SK-N-SH treated with all-trans-retinoic acid at 6 μM for 48 hours (cell line): ENCODE results near the gene PAQR9.
A peak's percentile ranks its signal among the peaks of the same experiment; 100 is the strongest.

Experiments
- ATAC-seq: fragments of 200-7000 bp; cut with Tn5 transposase; 3 replicates; pipeline ENCODE4 v1.9.1; 2020; ENCODE audit warnings: mild to moderate bottlenecking, moderate library complexity
- BACH2 ChIP-seq: fragments of 250-450 bp; sonication (Bioruptor Pico); IDR thresholded peaks from 2 replicates; pipeline ENCODE4 v1.9.0; 2021; ENCODE audit warnings: mild to moderate bottlenecking, borderline replicate concordance
- CREB5 ChIP-seq: fragments of 250-450 bp; sonication (Bioruptor Pico); IDR thresholded peaks from 2 replicates; pipeline ENCODE4 v1.5.1; 2020; ENCODE audit warnings: low read depth, mild to moderate bottlenecking, moderate library complexity
- CSDC2 ChIP-seq: fragments of 250-450 bp; sonication (Bioruptor Pico); IDR thresholded peaks from 2 replicates; pipeline ENCODE4 v1.5.0; 2020; ENCODE audit warnings: mild to moderate bottlenecking, moderate library complexity
- CSRNP3 ChIP-seq: fragments of 250-450 bp; sonication (Bioruptor Pico); IDR thresholded peaks from 2 replicates; pipeline ENCODE4 v1.5.1; 2021; ENCODE audit warnings: mild to moderate bottlenecking, moderate library complexity
- ESRRG ChIP-seq: fragments of 250-450 bp; sonication (Bioruptor Pico); IDR thresholded peaks from 2 replicates; pipeline ENCODE4 v1.6.1; 2021; ENCODE audit warnings: mild to moderate bottlenecking
- PATZ1 ChIP-seq: fragments of 250-450 bp; sonication (Bioruptor Pico); IDR thresholded peaks from 2 replicates; pipeline ENCODE4 v1.8.0; 2020; ENCODE audit warnings: mild to moderate bottlenecking, moderate library complexity, borderline replicate concordance
- POU6F1 ChIP-seq: fragments of 250-450 bp; sonication (Bioruptor Pico); IDR thresholded peaks from 2 replicates; pipeline ENCODE4 v1.8.0; 2021; ENCODE audit warnings: low read depth, mild to moderate bottlenecking, moderate library complexity, borderline replicate concordance
- PPARA ChIP-seq: fragments of 250-450 bp; sonication (Bioruptor Pico); IDR thresholded peaks from 2 replicates; pipeline ENCODE4 v1.5.0; 2020; ENCODE audit warnings: mild to moderate bottlenecking, borderline replicate concordance
- SNAI2 ChIP-seq: fragments of 250-450 bp; sonication (Bioruptor Pico); IDR thresholded peaks from 2 replicates; pipeline ENCODE4 v1.5.0; 2020; ENCODE audit warnings: mild to moderate bottlenecking, moderate library complexity
- TCF4 ChIP-seq: fragments of 250-450 bp; sonication (Bioruptor Pico); IDR thresholded peaks from 2 replicates; pipeline ENCODE4 v1.8.0; 2021; ENCODE audit warnings: mild to moderate bottlenecking, moderate library complexity, borderline replicate concordance
- TSHZ2 ChIP-seq: fragments of 250-450 bp; sonication (Bioruptor Pico); IDR thresholded peaks from 2 replicates; pipeline ENCODE4 v1.5.0; 2020; ENCODE audit warnings: mild to moderate bottlenecking, moderate library complexity
- ZC3H10 ChIP-seq: fragments of 250-450 bp; sonication (Bioruptor Pico); IDR thresholded peaks from 2 replicates; pipeline ENCODE4 v1.5.1; 2021; ENCODE audit warnings: mild to moderate bottlenecking, moderate library complexity
- ZFP3 ChIP-seq: fragments of 250-450 bp; sonication (Bioruptor Pico); IDR thresholded peaks from 2 replicates; pipeline ENCODE4 v1.5.0; 2020; ENCODE audit warnings: mild to moderate bottlenecking, moderate library complexity
- ZNF70 ChIP-seq: fragments of 450-650 bp; formaldehyde crosslinking; IDR thresholded peaks from 2 replicates; pipeline ENCODE4 v1.5.0; 2020; ENCODE audit warnings: mild to moderate bottlenecking, moderate library complexity
- ZNF8 ChIP-seq: fragments of 450-650 bp; formaldehyde crosslinking; IDR thresholded peaks from 2 replicates; pipeline ENCODE4 v1.5.0; 2020; ENCODE audit warnings: mild to moderate bottlenecking, moderate library complexity

PAQR9 gene

GRCh38 chr3:142977399-142977728, 13.9 kb upstream of the PAQR9 start:
- TF ChIP-seq CSDC2 (CRISPR knock-in tag) = no peak
- TF ChIP-seq ZC3H10 (CRISPR knock-in tag) = no peak
- no peak for TF ChIP-seq ZFP3 (CRISPR knock-in tag)
- no peak for TF ChIP-seq ESRRG (CRISPR knock-in tag)
- TF ChIP-seq PPARA = no peak
- TF ChIP-seq SNAI2 (CRISPR knock-in tag) = no peak
- no peak for TF ChIP-seq CREB5 (CRISPR knock-in tag)
- TF ChIP-seq BACH2 = no peak
- TF ChIP-seq CSRNP3 (CRISPR knock-in tag) = no peak
- no peak for TF ChIP-seq TSHZ2 (CRISPR knock-in tag)
- TF ChIP-seq TCF4 (CRISPR knock-in tag) = no peak
- no peak for TF ChIP-seq PATZ1 (CRISPR knock-in tag)
- no peak for TF ChIP-seq ZNF70 (CRISPR knock-in tag)
- no peak for TF ChIP-seq POU6F1 (CRISPR knock-in tag)
- no peak for ATAC-seq

GRCh38 chr3:142976621-142977398, 13.3 kb upstream of the PAQR9 start:
- TF ChIP-seq ZNF8 (no peak), CREB5 (CRISPR knock-in tag) (peak; percentile 78), TSHZ2 (CRISPR knock-in tag) (peak; percentile 68; the same call in 1 of the 2 replicates), TCF4 (CRISPR knock-in tag) (peak; percentile 23; the same call in 1 of the 2 replicates)
- ATAC-seq = peak; percentile 100
